ENCODE data around the gene IQGAP2.

- TF ChIP-seq POLR2AphosphoS5 (IDR thresholded peaks at IDR 0.05; ENCODE audit: low read depth, low read length), result no peak
- TF ChIP-seq CTCF (IDR thresholded peaks at IDR 0.05), result no peak
- TF ChIP-seq REST (IDR thresholded peaks at IDR 0.05; ENCODE audit: insufficient read depth in 1 of 2, low read depth in 2 of 2, low read length in 1 of 2), result no peak
These were observed 38.0 kb downstream of the IQGAP2 start for GRCh38 chr5:76441101-76441500.
